Activated CD4-positive, CD25-positive, alpha-beta regulatory T cell treated with anti-CD3 and anti-CD28 coated beads, Interleukin-2, amount 50 U/mL, for 16 hours (primary cell): Measurements from ENCODE around the gene PNCK.

Experiments
- DNase-seq: peaks from one replicate; pipeline ENCODE4 v3.0.0-alpha.2; 2020; ENCODE audit warnings: low read depth, low spot score

Gene PNCK

GRCh38 chrX:153662266-153662665, 11.3 kb downstream of the PNCK start:
- peak; percentile 24 for DNase-seq

GRCh38 chrX:153659268-153659667, 14.3 kb downstream of the PNCK start:
- DNase-seq = no peak

GRCh38 chrX:153657161-153657560, 16.5 kb downstream of the PNCK start:
- no peak for DNase-seq

- DNase-seq = no peak
These were observed 20.1 kb downstream of the PNCK start for GRCh38 chrX:153653556-153653955.

GRCh38 chrX:153651540-153652079, 22.0 kb downstream of the PNCK start:
- DNase-seq = no peak

- DNase-seq = no peak
These were observed 22.7 kb downstream of the PNCK start for GRCh38 chrX:153650959-153651358.

GRCh38 chrX:153649915-153650782, 23.5 kb downstream of the PNCK start:
- no peak for DNase-seq

GRCh38 chrX:153649178-153649914, 24.3 kb downstream of the PNCK start:
- no peak for DNase-seq

- DNase-seq = no peak
These were observed 25.0 kb downstream of the PNCK start for GRCh38 chrX:153648358-153649177.

- no peak for DNase-seq
These were observed 25.9 kb downstream of the PNCK start for GRCh38 chrX:153647461-153648357.

GRCh38 chrX:153646620-153647373, 26.8 kb downstream of the PNCK start, which contains the start of gene DUSP9:
TSS of gene DUSP9 (plus strand) at chrX:153647203. CDS start at chrX:153647954, 751 bp downstream.
- no peak for DNase-seq

- DNase-seq = no peak
These were observed 27.6 kb downstream of the PNCK start for GRCh38 chrX:153645921-153646488.

- no peak for DNase-seq
These were observed 28.5 kb downstream of the PNCK start for GRCh38 chrX:153645151-153645550.

- DNase-seq = no peak
These were observed 29.1 kb downstream of the PNCK start for GRCh38 chrX:153644356-153645125.

- no peak for DNase-seq
These were observed 29.9 kb downstream of the PNCK start for GRCh38 chrX:153643431-153644351.

GRCh38 chrX:153642655-153643430, 30.8 kb downstream of the PNCK start:
- no peak for DNase-seq
